GM06990 (cell line): ENCODE data around the gene ZKSCAN7.
"Not testable (repeated sequence)": the region's sequence is repeated elsewhere in the genome, so short reads cannot be mapped to it uniquely, and the experiment has no call there.

Experiments
- DNase-seq: peaks from one replicate; pipeline ENCODE4 v3.0.0-alpha.2; 2011; ENCODE audit not compliant: insufficient read length; ENCODE audit errors: extremely low read depth
- H3K27me3 ChIP-seq: replicated peaks from 2 replicates; pipeline ENCODE4 v1.6.0; 2011; ENCODE audit warnings: low read length; ENCODE audit not compliant: control insufficient read depth, insufficient read depth
- H3K36me3 ChIP-seq: 2 replicates; pipeline ENCODE4 v1.5.1; 2011; ENCODE audit warnings: low read length; ENCODE audit not compliant: control insufficient read depth, insufficient read depth
- H3K4me3 ChIP-seq: replicated peaks from 2 replicates; pipeline ENCODE4 v1.5.1; 2011; ENCODE audit warnings: low read depth, mild to moderate bottlenecking, control low read depth, low read length
- TF ChIP-seq, protein P1 (sequence below): IDR thresholded peaks from 2 replicates; pipeline ENCODE4 v1.5.1; 2011; ENCODE audit warnings: low read length, control low read depth, mild to moderate bottlenecking, inconsistent platforms; ENCODE audit not compliant: insufficient read depth, poor library complexity, severe bottlenecking

The ZKSCAN7 gene

GRCh38 chr3:44578924-44579515, 24.0 kb downstream of the ZKSCAN7 start:
- not testable (repeated sequence) for H3K36me3 ChIP-seq, H3K4me3 ChIP-seq, H3K27me3 ChIP-seq, DNase-seq

DNA sequence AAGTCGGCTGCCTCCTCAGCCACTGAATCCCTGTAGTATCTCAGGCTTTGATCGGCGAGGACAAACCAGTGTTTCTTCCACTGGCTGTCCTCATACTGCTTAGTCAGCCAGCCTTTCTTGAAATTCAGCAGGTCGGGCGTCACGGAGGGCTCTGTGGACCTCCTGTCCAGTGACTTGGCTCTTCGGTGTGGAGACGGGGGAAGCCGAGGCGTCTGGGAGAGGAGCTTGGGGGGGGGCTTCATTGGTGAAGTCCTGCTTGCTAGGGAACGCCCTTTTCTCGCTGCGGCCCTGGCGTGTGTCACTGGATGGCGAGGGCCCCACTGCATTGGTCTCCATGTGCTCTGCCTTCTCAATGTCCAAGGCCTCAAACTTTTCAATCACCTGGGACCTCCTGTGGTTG, 24.8 kb downstream of the ZKSCAN7 start:
- H3K4me3 ChIP-seq, H3K36me3 ChIP-seq, H3K27me3 ChIP-seq, DNase-seq: not testable (repeated sequence)

- DNase-seq, H3K36me3 ChIP-seq, H3K4me3 ChIP-seq, H3K27me3 ChIP-seq: not testable (repeated sequence)
Observed at GRCh38 chr3:44580971-44581370, 26.0 kb downstream of the ZKSCAN7 start.

DNA sequence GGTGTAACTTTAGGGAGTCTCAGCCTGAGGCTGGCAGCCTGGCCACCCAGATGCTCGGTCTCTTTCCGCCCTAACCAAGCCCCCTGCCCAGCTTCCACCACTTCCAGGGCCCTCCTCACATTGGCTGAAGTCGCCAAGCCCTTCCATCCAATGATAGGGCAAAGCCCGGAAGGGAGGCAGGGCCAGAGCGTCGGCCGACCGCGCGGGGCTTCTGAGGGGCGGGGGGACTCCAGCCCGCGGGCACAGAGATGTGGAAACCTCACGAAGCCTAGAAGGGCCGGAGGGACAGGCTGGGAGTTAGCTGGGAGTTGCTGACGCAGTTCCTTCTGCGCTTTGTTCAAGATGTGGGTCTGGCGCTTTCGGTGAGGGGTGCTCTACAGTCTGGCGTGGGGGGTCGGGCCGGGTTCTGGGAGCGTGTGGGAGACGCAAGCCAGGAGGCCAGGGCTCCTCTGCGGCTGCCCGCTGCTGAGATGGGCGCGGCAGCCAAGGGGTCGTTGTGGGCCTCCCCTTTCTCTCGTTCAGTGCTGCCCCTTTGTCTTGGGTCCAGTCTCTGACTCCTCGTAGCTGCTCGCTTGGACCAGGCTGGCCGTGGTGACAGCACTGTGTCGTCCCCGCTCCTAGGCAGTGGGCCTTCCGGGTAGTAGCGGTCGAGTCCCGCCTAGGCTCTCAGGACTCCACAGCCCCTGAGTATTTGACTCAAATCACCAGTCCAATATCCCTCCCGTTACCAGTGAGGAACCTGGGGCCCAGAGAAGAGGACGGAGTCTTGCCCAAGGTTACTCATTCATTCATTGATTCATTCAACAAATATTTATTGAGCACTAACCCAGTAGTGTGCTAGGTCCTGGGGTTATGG, 29.9 kb downstream of the ZKSCAN7 start, which contains the start of gene ZNF660:
Gene ZNF660, plus strand, starts transcription at position 319 of the 856 bp plus-strand sequence. CDS start 9,230 bp downstream, outside the sequence.
- peak; percentile 58 for DNase-seq

DNA sequence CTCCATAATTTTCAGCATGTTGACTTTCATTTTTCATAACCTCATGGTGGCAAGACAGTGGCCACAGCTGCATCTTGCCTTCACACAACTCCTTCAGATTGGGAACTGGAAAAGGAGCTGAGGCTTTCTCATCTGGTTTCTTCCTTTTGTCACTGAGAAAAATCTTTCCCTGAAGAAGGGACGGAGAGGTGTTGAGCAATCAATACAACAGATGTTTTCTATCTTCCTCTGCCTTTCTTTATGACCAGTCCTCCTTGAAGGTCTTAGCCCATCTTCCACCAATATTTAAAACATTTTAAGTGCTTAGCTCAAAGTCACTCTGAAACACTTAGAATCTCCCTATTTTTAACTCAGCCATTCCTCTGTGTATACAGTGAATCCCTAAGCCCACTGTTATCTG, 41.6 kb downstream of the ZKSCAN7 start:
- Histone ChIP-seq H3K36me3 (no peaks in the 10 kb centered on the region), H3K4me3 (no peak overlapping the region)
- DNase-seq, result no peak

More for the DNA sequence above, 29.9 kb downstream of the ZKSCAN7 start, which contains the start of gene ZNF660:
- Histone ChIP-seq H3K27me3 (no peaks in the 10 kb centered on the region), H3K36me3 (no peaks in the 10 kb centered on the region), H3K4me3 (peak within 1 kb of the TSS; percentile 68)
- TF ChIP-seq, protein P1, sequence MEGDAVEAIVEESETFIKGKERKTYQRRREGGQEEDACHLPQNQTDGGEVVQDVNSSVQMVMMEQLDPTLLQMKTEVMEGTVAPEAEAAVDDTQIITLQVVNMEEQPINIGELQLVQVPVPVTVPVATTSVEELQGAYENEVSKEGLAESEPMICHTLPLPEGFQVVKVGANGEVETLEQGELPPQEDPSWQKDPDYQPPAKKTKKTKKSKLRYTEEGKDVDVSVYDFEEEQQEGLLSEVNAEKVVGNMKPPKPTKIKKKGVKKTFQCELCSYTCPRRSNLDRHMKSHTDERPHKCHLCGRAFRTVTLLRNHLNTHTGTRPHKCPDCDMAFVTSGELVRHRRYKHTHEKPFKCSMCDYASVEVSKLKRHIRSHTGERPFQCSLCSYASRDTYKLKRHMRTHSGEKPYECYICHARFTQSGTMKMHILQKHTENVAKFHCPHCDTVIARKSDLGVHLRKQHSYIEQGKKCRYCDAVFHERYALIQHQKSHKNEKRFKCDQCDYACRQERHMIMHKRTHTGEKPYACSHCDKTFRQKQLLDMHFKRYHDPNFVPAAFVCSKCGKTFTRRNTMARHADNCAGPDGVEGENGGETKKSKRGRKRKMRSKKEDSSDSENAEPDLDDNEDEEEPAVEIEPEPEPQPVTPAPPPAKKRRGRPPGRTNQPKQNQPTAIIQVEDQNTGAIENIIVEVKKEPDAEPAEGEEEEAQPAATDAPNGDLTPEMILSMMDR, result no peak

DNA sequence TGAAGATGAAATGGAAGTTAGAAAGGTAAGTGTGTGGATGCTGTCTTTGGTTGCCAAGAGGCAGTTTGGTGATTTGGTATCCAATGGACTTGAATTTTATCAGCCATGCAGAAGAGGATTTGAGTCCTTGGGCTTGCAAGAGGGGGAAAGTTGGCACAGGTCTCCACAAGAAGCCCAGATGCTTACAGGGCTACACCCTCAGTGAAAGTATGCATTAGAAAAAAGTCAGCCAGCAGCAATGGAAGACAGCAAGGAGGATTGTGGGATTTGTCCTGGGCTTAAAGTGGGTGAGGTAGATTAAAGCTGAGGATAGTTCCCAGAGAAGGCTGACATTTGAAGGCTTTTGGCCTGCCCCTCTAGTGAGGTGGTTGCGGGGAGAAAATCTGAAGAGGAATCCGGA, 46.8 kb downstream of the ZKSCAN7 start:
- no peaks in the 10 kb centered on the region for H3K27me3 ChIP-seq
- H3K36me3 ChIP-seq, result no peaks in the 10 kb centered on the region
- no peak overlapping the region for H3K4me3 ChIP-seq
- TF ChIP-seq, protein P1, result no peak
- DNase-seq, result no peak

More for the DNA sequence above, 41.6 kb downstream of the ZKSCAN7 start:
- no peaks in the 10 kb centered on the region for H3K27me3 ChIP-seq
- TF ChIP-seq, protein P1, result no peak

GRCh38 chr3:44612678-44613077, 57.7 kb downstream of the ZKSCAN7 start:
- TF ChIP-seq, protein P1, result no peak

More at GRCh38 chr3:44612678-44613077, 57.7 kb downstream of the ZKSCAN7 start:
- no peak overlapping the region for H3K4me3 ChIP-seq
- no peaks in the 10 kb centered on the region for H3K36me3 ChIP-seq
- H3K27me3 ChIP-seq, result no peaks in the 10 kb centered on the region
- no peak for DNase-seq
